NAMALWA (cell line): Measurements from ENCODE around the gene IL9R.
"Not testable (repeated sequence)": the region's sequence is repeated elsewhere in the genome, so short reads cannot be mapped to it uniquely, and the experiment has no call there.

Source experiments
- DNase-seq: peaks from one replicate; pipeline ENCODE4 v3.0.0-alpha.2; 2015; ENCODE audit warnings: low spot score

IL9R gene

GRCh38 chrX:155998761-155999510 is 1.4 kb downstream of the IL9R start:
- no peak for DNase-seq

GRCh38 chrX:155999751-156000150 is 2.3 kb downstream of the IL9R start:
- DNase-seq = not testable (repeated sequence)

- DNase-seq = no peak
These were observed 2.9 kb downstream of the IL9R start for GRCh38 chrX:156000361-156000926.

- DNase-seq = no peak
These were observed 3.6 kb downstream of the IL9R start for GRCh38 chrX:156001001-156001666.

GRCh38 chrX:156001667-156002021 is 4.1 kb downstream of the IL9R start:
- DNase-seq = no peak

GRCh38 chrX:156002507-156002906 is 5.0 kb downstream of the IL9R start:
- DNase-seq = no peak

- DNase-seq = no peak
These were observed 6.1 kb downstream of the IL9R start for GRCh38 chrX:156003486-156004185.

GRCh38 chrX:156004256-156004655 is 6.8 kb downstream of the IL9R start:
- no peak for DNase-seq

GRCh38 chrX:156004740-156005139 is 7.2 kb downstream of the IL9R start:
- no peak for DNase-seq

GRCh38 chrX:156005144-156005543 is 7.6 kb downstream of the IL9R start:
- DNase-seq = no peak

GRCh38 chrX:156006468-156006867 is 9.0 kb downstream of the IL9R start:
- DNase-seq = not testable (repeated sequence)

GRCh38 chrX:156008379-156008778 is 10.9 kb downstream of the IL9R start:
- DNase-seq = not testable (repeated sequence)

- no peak for DNase-seq
These were observed 11.4 kb downstream of the IL9R start for GRCh38 chrX:156008915-156009314.

- not testable (repeated sequence) for DNase-seq
These were observed 12.2 kb downstream of the IL9R start for GRCh38 chrX:156009691-156010090.

- DNase-seq = not testable (repeated sequence)
These were observed 15.9 kb downstream of the IL9R start for GRCh38 chrX:156013286-156013953.

GRCh38 chrX:156019846-156020245 is 22.4 kb downstream of the IL9R start:
- not testable (repeated sequence) for DNase-seq

- not testable (repeated sequence) for DNase-seq
These were observed 25.5 kb downstream of the IL9R start for GRCh38 chrX:156023002-156023401.

GRCh38 chrX:156024949-156025492 is 27.5 kb downstream of the IL9R start:
- not testable (repeated sequence) for DNase-seq

GRCh38 chrX:156028653-156029237 is 31.2 kb downstream of the IL9R start:
- not testable (repeated sequence) for DNase-seq

GRCh38 chrX:156029296-156029695 is 31.8 kb downstream of the IL9R start:
- not testable (repeated sequence) for DNase-seq

- DNase-seq = peak; percentile 4
These were observed 32.4 kb downstream of the IL9R start for GRCh38 chrX:156029707-156030442.
